ENCODE data around the gene USP47. TPM values are rescaled to one million over a fixed set of nuclear protein-coding genes. Genes with fewer than 3 reads are reported as not detected.

Gene USP47
- total and polyA plus RNA-seq, 2 of the 8 experiments (the other 6 are each of a cell fraction or from before 2014, with no cell fraction given): 4.2 to 21.3 TPM

DNA sequence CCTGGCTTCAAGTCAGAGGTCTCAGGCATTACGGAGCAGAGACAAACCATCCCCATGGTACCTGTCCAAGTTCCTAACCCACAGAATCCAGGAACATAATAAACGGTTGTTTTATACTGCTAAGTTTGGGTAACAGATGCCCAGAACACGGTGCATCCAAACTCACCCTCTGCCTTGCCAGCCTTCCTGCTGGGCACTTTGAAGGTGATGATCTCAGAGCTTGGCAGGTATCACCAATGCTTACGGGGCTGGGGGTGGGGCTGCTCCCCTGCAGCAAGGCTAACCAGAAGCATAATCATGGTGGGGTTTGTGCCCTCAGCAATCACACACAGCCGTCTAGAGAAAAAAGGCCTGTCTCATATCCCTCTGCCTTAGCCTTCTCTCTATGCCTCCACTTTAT is 139.6 kb downstream of the USP47 start:
- Histone ChIP-seq H3K79me1 (ENCODE audit: low read depth, low read length) (no peaks in the 10 kb centered on the region), H3K23me2 (ENCODE audit: low read depth, low read length) (no peaks in the 10 kb centered on the region), H2BK120ac (replicated peaks; ENCODE audit: low read depth, low read length) (no peak overlapping the region), H3K4me1 (replicated peaks in 1 of 4; ENCODE audit: control insufficient read depth in 3 of 4, insufficient read depth in 4 of 4, low read length in 3 of 4) (peaks cover 1 to 6% (median 3%) of the 10 kb centered on the region in 4 experiments; a peak in 4 of 7 replicates), H2BK12ac (ENCODE audit: low read depth, low read length) (no peak overlapping the region), H2AK5ac (ENCODE audit: low read depth, low read length) (no peak overlapping the region), H3K9me3 (ENCODE audit: insufficient read depth in 2 of 2, low read depth in 1 of 2, low read length in 1 of 2) (no peaks in the 10 kb centered on the region), H3K14ac (ENCODE audit: insufficient read length) (no peak overlapping the region), H4K8ac (ENCODE audit: extremely low read depth, insufficient read depth, low read length) (no peak overlapping the region), H3K27ac (ENCODE audit: low read depth, low read length) (no peak overlapping the region), H4K5ac (ENCODE audit: insufficient read length, low read depth, low read length) (no peak overlapping the region), H4K91ac (replicated peaks; ENCODE audit: insufficient read length, low read length) (no peak overlapping the region), H2AFZ (ENCODE audit: low read length) (no peak overlapping the region), H3K79me2 (ENCODE audit: control insufficient read depth in 1 of 2, insufficient read depth in 2 of 2, low read length in 2 of 2) (no peaks in the 10 kb centered on the region), H2BK5ac (ENCODE audit: low read depth, low read length) (no peak overlapping the region), H3K23ac (ENCODE audit: insufficient read length) (no peak overlapping the region), H2BK15ac (ENCODE audit: low read length) (no peak overlapping the region), H3K9ac (replicated peaks in 1 of 4; ENCODE audit: extremely low read depth in 1 of 4, low read depth in 3 of 4, low read length in 3 of 4) (no peak overlapping the region), H3K18ac (ENCODE audit: extremely low read depth, low read length) (no peak overlapping the region), H3K27me3 (replicated peaks in 1 of 4; ENCODE audit: control insufficient read depth in 3 of 4, extremely low read depth in 1 of 4, insufficient read depth in 3 of 4, low read length in 3 of 4) (no peaks in the 10 kb centered on the region), H3K4me2 (ENCODE audit: insufficient read depth in 1 of 2, low read depth in 2 of 2, low read length in 2 of 2) (no peak overlapping the region), H3K56ac (replicated peaks; ENCODE audit: insufficient read length, low read depth, low read length) (no peak overlapping the region), H3K4ac (replicated peaks; ENCODE audit: insufficient read length, low read depth, low read length) (no peak overlapping the region), H2BK20ac (ENCODE audit: low read length) (no peak overlapping the region), H4K20me1 (replicated peaks in 1 of 2; ENCODE audit: control insufficient read depth in 1 of 2, insufficient read depth in 2 of 2, low read length in 2 of 2) (no peaks in the 10 kb centered on the region), H3K36me3 (ENCODE audit: control insufficient read depth in 2 of 4, insufficient read depth in 4 of 4, low read length in 3 of 4) (no peaks in the 10 kb centered on the region), H3K4me3 (ENCODE audit: extremely low read depth in 1 of 4, insufficient read depth in 2 of 4, low read depth in 3 of 4, low read length in 4 of 4) (no peak overlapping the region)
- FAIRE-seq: no peak
- DNase-seq (ENCODE audit: low read depth in 1 of 2, low spot score in 2 of 2): no peak
- ChIA-PET POLR2A (ENCODE audit: partially characterized antibody) (interaction anchor here (0.6 kb wide), 1 partner anchor 34 kb away, joined by 3 read pairs; no protein-coding TSS in a partner anchor), CTCF (ENCODE audit: partially characterized antibody) (interaction anchor here (1.4 to 2.4 kb wide), 3 partner anchors 15 to 66 kb away, joined by 5 to 12 read pairs (median 5); no protein-coding TSS in a partner anchor)
- WGBS, 2 experiments (ENCODE audit: extremely low coverage in 1 of 2, insufficient coverage in 1 of 2, insufficient read length in 1 of 2, insufficient replicate concordance in 2 of 2, low coverage in 1 of 2, low lambda C conversion rate in 2 of 2, missing lambda C conversion rate in 1 of 2): 95% methylated on average over 5 of the region's 5 CpGs; no CpG with 5 or more reads in 1 of the 2 experiments
- no peak for TF ChIP-seq TAF7 (optimal IDR thresholded peaks at IDR 0.05; ENCODE audit: borderline replicate concordance, low read depth, low read length)
- no peak for TF ChIP-seq GABPA (IDR thresholded peaks at IDR 0.05; ENCODE audit: borderline replicate concordance, insufficient read depth, low read length)
- no peak for TF ChIP-seq JUND (IDR thresholded peaks at IDR 0.05; ENCODE audit: low read length)
- TF ChIP-seq BACH1 (IDR thresholded peaks at IDR 0.05; ENCODE audit: low read length): no peak
- no peak for TF ChIP-seq SP4 (IDR thresholded peaks at IDR 0.05; ENCODE audit: low read length)
- TF ChIP-seq, protein P1, sequence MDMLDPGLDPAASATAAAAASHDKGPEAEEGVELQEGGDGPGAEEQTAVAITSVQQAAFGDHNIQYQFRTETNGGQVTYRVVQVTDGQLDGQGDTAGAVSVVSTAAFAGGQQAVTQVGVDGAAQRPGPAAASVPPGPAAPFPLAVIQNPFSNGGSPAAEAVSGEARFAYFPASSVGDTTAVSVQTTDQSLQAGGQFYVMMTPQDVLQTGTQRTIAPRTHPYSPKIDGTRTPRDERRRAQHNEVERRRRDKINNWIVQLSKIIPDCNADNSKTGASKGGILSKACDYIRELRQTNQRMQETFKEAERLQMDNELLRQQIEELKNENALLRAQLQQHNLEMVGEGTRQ (IDR thresholded peaks at IDR 0.05; ENCODE audit: low read length): no peak
- no peak for TF ChIP-seq BCL11A (IDR thresholded peaks at IDR 0.05; ENCODE audit: low read depth in 2 of 2, low read length in 2 of 2)
- no peak for TF ChIP-seq TAF1 (IDR thresholded peaks at IDR 0.05; ENCODE audit: low read depth, low read length)
- no peak for TF ChIP-seq CHD2 (IDR thresholded peaks at IDR 0.05; ENCODE audit: low read length)
- TF ChIP-seq TCF12 (IDR thresholded peaks at IDR 0.05; ENCODE audit: low read depth, low read length): no peak
- no peak for TF ChIP-seq CTCF (IDR thresholded peaks at IDR 0.05; ENCODE audit: control extremely low read depth in 1 of 3, insufficient read depth in 1 of 3, low read depth in 1 of 3, low read length in 3 of 3)
